Upper lobe of left lung (tissue), 6 donors: ENCODE data around the gene RIPOR1. TPM values are rescaled to one million over a fixed set of nuclear protein-coding genes. Genes with fewer than 3 reads are reported as not detected.

Experiments used
- ATAC-seq, 2 donors: fragments of 200-7000 bp; cut with Tn5 transposase; one replicate each; pipeline ENCODE4 v1.9.1; 2022; ENCODE audit warnings: mild to moderate bottlenecking in 2 of 2, moderate library complexity in 2 of 2; ENCODE audit not compliant: low FRiP score in 2 of 2
- DNase-seq, 2 donors: peaks; one replicate each; pipeline ENCODE4 v3.0.0-alpha.2; 2019 to 2020
- H3K27ac ChIP-seq, 4 donors: fragments of 200-600 bp; sonication (generic); one replicate each; pipeline ENCODE4 v1.5.1; 2016 to 2019
- H3K27me3 ChIP-seq, 4 donors: fragments of 200-600 bp; sonication (generic); one replicate each; pipeline ENCODE4 v1.5.1; 2017 to 2019
- H3K36me3 ChIP-seq, 4 donors: fragments of 200-600 bp; sonication (generic); one replicate each; pipeline ENCODE4 v1.5.1; 2016 to 2019
- H3K4me1 ChIP-seq, 4 donors: fragments of 200-600 bp; sonication (generic); one replicate each; pipeline ENCODE4 v1.5.1; 2018 to 2019
- H3K4me3 ChIP-seq, 4 donors: fragments of 200-600 bp; sonication (generic); one replicate each; pipeline ENCODE4 v1.5.1; 2017 to 2019; ENCODE audit warnings: mild to moderate bottlenecking in 2 of 4, moderate library complexity in 1 of 4
- H3K9me3 ChIP-seq, 4 donors: fragments of 200-600 bp; sonication (generic); one replicate each; pipeline ENCODE4 v1.5.1; 2018 to 2019
- CTCF ChIP-seq, 6 experiments: fragments of 450-650 bp in 4 of 6; fragments of 200-600 bp in 2 of 6; sonication (generic) in 2 of 6; IDR thresholded peaks; one replicate each; pipeline ENCODE4 v1.5.1; 2016 to 2019; ENCODE audit warnings: antibody characterized with exemption in 6 of 6
- EP300 ChIP-seq, 4 donors: sonication (generic); formaldehyde crosslinking; IDR thresholded peaks; one replicate each; pipeline ENCODE4 v1.5.1; 2017; ENCODE audit warnings: antibody characterized with exemption in 4 of 4, control low read depth in 2 of 4
- POLR2A ChIP-seq, 4 donors: fragments of 450-650 bp; IDR thresholded peaks; one replicate each; pipeline ENCODE4 v1.5.1; 2016 to 2017; ENCODE audit warnings: antibody characterized with exemption in 4 of 4, mild to moderate bottlenecking in 2 of 4
- POLR2AphosphoS5 ChIP-seq, 2 donors: sonication (generic); formaldehyde crosslinking; IDR thresholded peaks; one replicate each; pipeline ENCODE4 v1.5.1; 2017; ENCODE audit warnings: antibody characterized with exemption in 2 of 2
- WGBS, 2 donors: methylation state at CpG; one replicate each; pipeline ENCODE4 v1.1.5; 2017 to 2018; 5-methylcytosine and 5-hydroxymethylcytosine counted together
- total RNA-seq, 6 donors: library from RNA; depleted of rRNA in 4 of 6; stranded (reverse); fragments of >200 nt in 4 of 6; gene quantifications; one replicate each; pipeline versions ENCODE4 v1.1.0 to v1.2.1, GENCODE V29; 2016 to 2021
- donor health status: DM: no; HTN: no; CAD: no; lungs with moderate emphysema.
- donor health status: DM: no; HTN: yes; CAD: no; lungs with severe emphysema.

RIPOR1 gene
- total RNA-seq, 6 donors from 2014 or later = 76.9 to 183 (median 113) TPM

GRCh38 chr16:67579686-67580085 lies 51.1 kb downstream of the RIPOR1 start:
- no peaks in the 10 kb centered on the region for H3K4me1 ChIP-seq
- TF ChIP-seq CTCF (IDR thresholded peaks at IDR 0.05) = no peak
- TF ChIP-seq POLR2AphosphoS5 (IDR thresholded peaks at IDR 0.05) = no peak
- TF ChIP-seq POLR2A (IDR thresholded peaks at IDR 0.05) = no peak
- no peak for TF ChIP-seq EP300 (IDR thresholded peaks at IDR 0.05)
- H3K9me3 ChIP-seq = no peaks in the 10 kb centered on the region
- no peak for DNase-seq
- ATAC-seq = no peak
- no peak overlapping the region for H3K4me3 ChIP-seq
- no peaks in the 10 kb centered on the region for H3K27me3 ChIP-seq
- no peak overlapping the region for H3K27ac ChIP-seq
- H3K36me3 ChIP-seq = peaks cover 0 to 16% (median 7%) of the 10 kb centered on the region in 4 donors
- 80 to 82% methylated on average over 4 of the region's 4 CpGs for WGBS, 2 donors

GRCh38 chr16:67580202-67580601 lies 51.6 kb downstream of the RIPOR1 start:
- Histone ChIP-seq H3K4me3 (no peak overlapping the region), H3K27me3 (no peaks in the 10 kb centered on the region), H3K27ac (no peak overlapping the region), H3K36me3 (peaks cover 0 to 11% (median 4%) of the 10 kb centered on the region in 4 donors), H3K9me3 (no peaks in the 10 kb centered on the region), H3K4me1 (peaks cover 0 to 4% (median 0%) of the 10 kb centered on the region in 4 donors)
- no peak for DNase-seq
- TF ChIP-seq POLR2A (IDR thresholded peaks at IDR 0.05) (no peak), EP300 (IDR thresholded peaks at IDR 0.05) (no peak), POLR2AphosphoS5 (IDR thresholded peaks at IDR 0.05) (no peak), CTCF (IDR thresholded peaks at IDR 0.05) (no peak)
- no peak for ATAC-seq
- 96 to 99% methylated on average over 4 of the region's 4 CpGs for WGBS, 2 donors

- ATAC-seq (no peak), DNase-seq (no peak)
- no peaks in the 10 kb centered on the region for H3K9me3 ChIP-seq
- WGBS, 2 donors = 92 to 93% methylated on average over 4 of the region's 4 CpGs
- no peak overlapping the region for H3K4me3 ChIP-seq
- peaks cover 3 to 15% (median 9%) of the 10 kb centered on the region in 4 donors for H3K4me1 ChIP-seq
- peaks cover 0 to 9% (median 1%) of the 10 kb centered on the region in 4 donors for H3K36me3 ChIP-seq
- no peaks in the 10 kb centered on the region for H3K27me3 ChIP-seq
- TF ChIP-seq POLR2AphosphoS5 (IDR thresholded peaks at IDR 0.05) (no peak), CTCF (IDR thresholded peaks at IDR 0.05) (no peak), EP300 (IDR thresholded peaks at IDR 0.05) (no peak), POLR2A (IDR thresholded peaks at IDR 0.05) (no peak)
- H3K27ac ChIP-seq = no peak overlapping the region
These were observed 64.7 kb downstream of the RIPOR1 start for GRCh38 chr16:67593288-67593687.

- Histone ChIP-seq H3K27me3 (no peaks in the 10 kb centered on the region), H3K4me3 (no peak overlapping the region), H3K36me3 (peaks cover 0 to 9% (median 1%) of the 10 kb centered on the region in 4 donors), H3K4me1 (peaks cover 3 to 15% (median 9%) of the 10 kb centered on the region in 4 donors), H3K27ac (no peak overlapping the region), H3K9me3 (no peaks in the 10 kb centered on the region)
- DNase-seq (no peak), ATAC-seq (no peak)
- no peak for TF ChIP-seq POLR2AphosphoS5 (IDR thresholded peaks at IDR 0.05)
- TF ChIP-seq POLR2A (IDR thresholded peaks at IDR 0.05) = no peak
- TF ChIP-seq EP300 (IDR thresholded peaks at IDR 0.05) = no peak
- TF ChIP-seq CTCF (IDR thresholded peaks at IDR 0.05) = no peak
These were observed 65.1 kb downstream of the RIPOR1 start for GRCh38 chr16:67593701-67594100.

- WGBS, 2 donors = 83 to 89% methylated on average over 5 of the region's 5 CpGs
- H3K27ac ChIP-seq = no peak overlapping the region
- peaks cover 0 to 6% (median 1%) of the 10 kb centered on the region in 4 donors for H3K36me3 ChIP-seq
- H3K9me3 ChIP-seq = no peaks in the 10 kb centered on the region
- ATAC-seq (no peak), DNase-seq (no peak)
- no peaks in the 10 kb centered on the region for H3K27me3 ChIP-seq
- TF ChIP-seq POLR2AphosphoS5 (IDR thresholded peaks at IDR 0.05) (no peak), CTCF (IDR thresholded peaks at IDR 0.05) (no peak), EP300 (IDR thresholded peaks at IDR 0.05) (no peak), POLR2A (IDR thresholded peaks at IDR 0.05) (no peak)
- H3K4me3 ChIP-seq = no peak overlapping the region
- H3K4me1 ChIP-seq = peaks cover 3 to 15% (median 9%) of the 10 kb centered on the region in 4 donors
These were observed 65.8 kb downstream of the RIPOR1 start for GRCh38 chr16:67594256-67594915.
